Body of pancreas (tissue), 4 donors: Measurements from ENCODE around the gene SPC24.

Source experiments
- POLR2A ChIP-seq, 3 donors: fragments of 450-650 bp; IDR thresholded peaks; one replicate each; pipeline ENCODE4 v1.6.1; 2016; ENCODE audit warnings: antibody characterized with exemption in 3 of 3, mild to moderate bottlenecking in 2 of 3
- TF ChIP-seq, protein P1 (sequence below), 7 experiments: fragments of 450-650 bp in 4 of 7; fragments of 200-600 bp in 3 of 7; sonication (generic) in 3 of 7; IDR thresholded peaks; one replicate each; pipeline ENCODE4 v1.5.1; 2016 to 2019; ENCODE audit warnings: antibody characterized with exemption in 7 of 7

DNA sequence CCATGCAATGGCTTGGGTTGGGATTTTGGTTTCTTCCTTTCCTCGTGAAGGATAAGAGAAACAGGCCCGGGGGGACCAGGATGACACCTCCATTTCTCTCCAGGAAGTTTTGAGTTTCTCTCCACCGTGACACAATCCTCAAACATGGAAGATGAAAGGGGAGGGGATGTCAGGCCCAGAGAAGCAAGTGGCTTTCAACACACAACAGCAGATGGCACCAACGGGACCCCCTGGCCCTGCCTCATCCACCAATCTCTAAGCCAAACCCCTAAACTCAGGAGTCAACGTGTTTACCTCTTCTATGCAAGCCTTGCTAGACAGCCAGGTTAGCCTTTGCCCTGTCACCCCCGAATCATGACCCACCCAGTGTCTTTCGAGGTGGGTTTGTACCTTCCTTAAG, 24.1 kb downstream of the SPC24 start:
- TF ChIP-seq, protein P1, sequence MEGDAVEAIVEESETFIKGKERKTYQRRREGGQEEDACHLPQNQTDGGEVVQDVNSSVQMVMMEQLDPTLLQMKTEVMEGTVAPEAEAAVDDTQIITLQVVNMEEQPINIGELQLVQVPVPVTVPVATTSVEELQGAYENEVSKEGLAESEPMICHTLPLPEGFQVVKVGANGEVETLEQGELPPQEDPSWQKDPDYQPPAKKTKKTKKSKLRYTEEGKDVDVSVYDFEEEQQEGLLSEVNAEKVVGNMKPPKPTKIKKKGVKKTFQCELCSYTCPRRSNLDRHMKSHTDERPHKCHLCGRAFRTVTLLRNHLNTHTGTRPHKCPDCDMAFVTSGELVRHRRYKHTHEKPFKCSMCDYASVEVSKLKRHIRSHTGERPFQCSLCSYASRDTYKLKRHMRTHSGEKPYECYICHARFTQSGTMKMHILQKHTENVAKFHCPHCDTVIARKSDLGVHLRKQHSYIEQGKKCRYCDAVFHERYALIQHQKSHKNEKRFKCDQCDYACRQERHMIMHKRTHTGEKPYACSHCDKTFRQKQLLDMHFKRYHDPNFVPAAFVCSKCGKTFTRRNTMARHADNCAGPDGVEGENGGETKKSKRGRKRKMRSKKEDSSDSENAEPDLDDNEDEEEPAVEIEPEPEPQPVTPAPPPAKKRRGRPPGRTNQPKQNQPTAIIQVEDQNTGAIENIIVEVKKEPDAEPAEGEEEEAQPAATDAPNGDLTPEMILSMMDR (IDR thresholded peaks at IDR 0.05) = no peak
- no peak for TF ChIP-seq POLR2A (IDR thresholded peaks at IDR 0.05)
